NCI-H187 (cell line): ENCODE data around the gene STX16.

Experiments used
- DNase-seq, 2 experiments: peaks; one replicate each; lab custom pipeline; 2025; lab: John Stamatoyannopoulos, UW

STX16 gene

DNA sequence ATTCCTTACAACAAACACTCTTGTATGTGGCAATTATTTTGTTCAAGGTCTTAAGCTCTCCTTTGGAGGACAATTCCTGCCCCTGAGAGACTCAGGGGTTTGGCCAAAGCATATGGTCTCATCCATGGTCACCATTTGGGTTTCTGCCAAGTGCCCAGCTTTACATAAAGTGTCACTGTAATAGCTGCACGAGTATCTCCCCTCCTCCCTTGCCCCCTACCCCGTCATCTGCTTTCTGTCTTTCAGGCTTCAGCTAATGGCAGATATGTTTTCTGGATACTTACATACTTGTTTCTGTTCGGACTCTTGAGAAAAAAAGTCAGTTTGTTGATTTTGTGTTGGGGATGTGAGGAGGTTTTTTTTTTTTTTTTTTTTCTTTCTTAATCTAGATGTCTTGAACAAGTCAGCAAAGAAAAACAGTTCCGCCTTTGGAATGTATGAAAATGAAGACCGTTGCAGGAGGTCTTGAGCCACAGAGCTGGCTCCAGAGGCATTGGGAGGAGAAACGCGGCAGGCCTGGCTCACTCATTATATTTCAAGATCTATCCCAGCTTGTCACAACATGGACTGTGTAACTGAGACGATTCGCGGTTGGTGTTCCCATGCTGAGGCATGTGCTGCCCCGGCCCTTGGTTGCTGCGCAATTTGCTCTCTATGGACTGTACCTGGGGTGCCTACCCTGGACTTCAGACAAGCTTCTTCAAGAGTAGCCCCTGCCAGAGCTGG, 32.6 kb upstream of the STX16 start:
- DNase-seq: no peak

- DNase-seq: no peak
Measured at GRCh38 chr20:58619077-58619863, 31.8 kb upstream of the STX16 start.

DNA sequence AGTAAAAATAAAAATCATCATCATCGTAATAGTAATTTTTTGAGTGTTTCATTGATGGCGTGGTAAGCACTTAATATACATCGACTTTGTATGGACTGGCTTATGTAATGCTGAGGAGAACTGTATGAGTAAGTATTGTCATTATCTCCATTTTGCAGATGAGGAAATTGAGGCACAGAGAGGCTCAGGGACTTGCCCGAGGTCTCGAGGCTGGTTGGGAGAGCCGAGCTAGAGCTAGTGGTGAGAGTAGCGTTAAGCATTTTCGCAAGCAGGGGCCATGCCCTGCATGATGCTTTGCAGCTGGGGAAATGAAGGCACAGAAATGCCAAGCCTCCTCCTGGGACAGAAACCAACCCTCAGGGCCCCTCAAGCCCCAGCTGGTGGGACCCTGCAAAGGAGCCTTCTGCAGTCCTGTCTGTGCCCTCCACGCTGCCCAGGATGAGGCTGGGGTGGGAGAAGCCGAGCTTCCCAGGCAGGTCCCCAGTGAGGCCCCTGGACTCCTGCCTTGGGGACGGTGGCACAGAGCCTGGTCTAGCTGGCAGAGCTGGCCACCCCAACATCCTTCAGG, 31.1 kb upstream of the STX16 start:
- DNase-seq: no peak

DNA sequence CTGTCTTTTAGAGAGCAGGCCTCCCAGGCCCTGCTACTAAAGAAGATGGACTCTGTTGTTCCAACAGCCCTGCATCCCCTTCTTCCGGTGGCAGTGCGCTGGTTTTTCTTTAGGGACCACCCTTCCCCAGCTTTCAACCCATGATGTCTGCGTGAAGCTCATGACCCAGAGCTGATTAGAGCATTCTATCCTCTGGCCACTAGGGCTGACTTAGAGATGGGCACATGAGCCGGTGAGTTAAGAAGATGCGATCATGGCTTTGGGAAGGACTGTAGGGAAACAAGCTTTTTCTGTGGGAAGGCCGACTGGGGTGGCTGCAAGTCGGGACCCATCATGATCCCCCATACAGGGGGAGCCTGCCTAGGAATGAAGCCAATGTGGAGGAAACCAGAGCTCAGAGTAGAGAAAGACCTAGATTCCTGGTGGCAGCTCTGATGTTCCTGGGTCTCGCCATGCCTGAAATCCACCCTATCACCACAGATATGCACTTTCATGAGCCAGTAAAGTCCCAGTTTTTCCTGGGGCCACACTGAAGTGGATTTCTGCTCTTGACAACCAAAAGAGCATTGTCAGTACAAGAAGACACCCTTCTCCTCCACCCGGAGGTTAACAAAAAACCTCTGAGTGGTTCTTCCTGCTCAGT, 29.1 kb upstream of the STX16 start:
- no peak for DNase-seq

DNA sequence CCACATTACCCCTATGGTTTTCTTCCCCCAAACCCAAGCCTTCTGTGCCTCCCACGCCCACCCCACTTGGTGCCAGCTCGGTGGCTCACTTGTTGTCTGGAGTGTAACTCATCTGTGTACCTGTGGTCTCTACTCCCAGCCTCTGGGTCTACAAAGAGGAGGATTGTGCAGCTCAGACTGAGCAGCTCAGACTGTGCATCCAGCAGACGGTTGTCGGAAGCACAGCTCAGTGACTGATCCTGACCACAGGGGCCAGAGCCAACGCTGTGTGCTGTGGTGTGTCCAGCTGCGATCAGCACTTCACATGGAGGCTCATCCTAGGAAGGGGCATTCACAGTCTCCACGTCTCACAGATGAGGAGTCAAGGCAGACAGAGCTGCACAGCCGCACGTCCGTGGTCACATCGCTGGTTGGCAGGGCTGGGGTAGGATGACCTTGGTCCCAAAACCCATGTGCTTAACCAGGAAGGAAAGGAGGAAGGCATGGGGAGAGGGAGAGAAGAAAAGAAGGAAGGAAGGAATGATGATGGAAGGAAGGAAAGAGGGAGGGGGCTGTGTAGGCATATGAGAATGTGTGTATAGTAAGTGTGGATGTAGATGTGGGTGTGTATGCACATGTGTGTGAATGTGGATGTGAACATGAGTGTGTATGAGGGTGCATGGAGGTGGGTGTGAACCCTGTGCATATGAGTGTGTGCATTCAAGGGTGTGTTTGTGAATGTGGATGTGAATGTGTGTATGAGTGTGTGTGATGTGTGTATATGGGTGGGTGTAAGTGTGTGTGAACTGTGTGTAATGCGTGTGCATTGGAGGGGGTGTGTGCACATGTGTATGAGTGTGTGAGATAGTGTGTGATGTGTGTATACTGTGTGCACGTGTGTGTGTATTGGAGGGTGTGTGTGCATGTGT, 28.2 kb upstream of the STX16 start:
- no peak for DNase-seq

GRCh38 chr20:58623579-58624473, 27.3 kb upstream of the STX16 start:
- DNase-seq: no peak

- DNase-seq: no peak
Measured at GRCh38 chr20:58624687-58625086, 26.4 kb upstream of the STX16 start.

- no peak for DNase-seq
Measured at GRCh38 chr20:58625585-58625984, 25.5 kb upstream of the STX16 start.

- DNase-seq: no peak
Measured at GRCh38 chr20:58626051-58626450, 25.0 kb upstream of the STX16 start.

DNA sequence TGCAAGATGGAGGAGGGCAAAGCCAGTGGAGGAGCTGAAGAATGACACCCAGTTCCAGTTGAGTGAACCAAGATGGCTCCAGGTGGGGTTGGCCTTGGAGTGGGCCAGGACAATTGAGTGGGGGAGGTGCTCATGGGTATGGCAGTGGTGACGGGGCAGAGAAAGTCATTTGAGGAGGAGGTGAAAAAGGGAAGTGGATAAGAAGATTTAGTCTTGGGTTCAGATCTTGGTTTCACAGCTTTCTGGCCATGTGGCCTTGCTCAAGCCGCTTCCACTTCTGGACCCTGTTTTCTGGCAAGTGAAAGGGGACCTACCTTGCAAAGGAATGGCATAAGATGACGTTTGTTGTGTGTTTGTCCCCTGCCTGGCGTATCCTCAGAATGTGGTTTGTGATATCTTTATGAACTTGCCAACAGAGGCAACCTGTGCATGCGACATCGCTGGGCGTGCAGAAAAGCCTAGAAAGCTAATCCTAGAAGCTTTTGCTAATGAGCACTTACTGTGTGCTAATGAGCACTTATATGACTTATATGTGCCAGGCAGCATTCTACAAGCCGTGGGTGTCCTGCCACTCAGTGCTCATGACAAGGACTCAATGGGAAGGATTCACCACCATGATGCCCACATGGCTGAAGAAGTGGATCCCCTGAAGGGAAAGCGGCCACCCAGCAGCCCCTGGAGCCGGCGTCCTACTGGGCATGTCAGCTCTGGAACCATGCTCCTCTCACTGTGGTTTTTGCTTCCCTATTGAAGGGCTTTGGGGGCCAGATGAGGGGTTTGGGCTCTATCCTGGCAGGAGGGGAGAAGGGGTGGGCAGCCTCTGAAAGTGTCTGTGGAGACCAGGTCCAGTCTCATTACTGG, 23.6 kb upstream of the STX16 start:
- DNase-seq: no peak

DNA sequence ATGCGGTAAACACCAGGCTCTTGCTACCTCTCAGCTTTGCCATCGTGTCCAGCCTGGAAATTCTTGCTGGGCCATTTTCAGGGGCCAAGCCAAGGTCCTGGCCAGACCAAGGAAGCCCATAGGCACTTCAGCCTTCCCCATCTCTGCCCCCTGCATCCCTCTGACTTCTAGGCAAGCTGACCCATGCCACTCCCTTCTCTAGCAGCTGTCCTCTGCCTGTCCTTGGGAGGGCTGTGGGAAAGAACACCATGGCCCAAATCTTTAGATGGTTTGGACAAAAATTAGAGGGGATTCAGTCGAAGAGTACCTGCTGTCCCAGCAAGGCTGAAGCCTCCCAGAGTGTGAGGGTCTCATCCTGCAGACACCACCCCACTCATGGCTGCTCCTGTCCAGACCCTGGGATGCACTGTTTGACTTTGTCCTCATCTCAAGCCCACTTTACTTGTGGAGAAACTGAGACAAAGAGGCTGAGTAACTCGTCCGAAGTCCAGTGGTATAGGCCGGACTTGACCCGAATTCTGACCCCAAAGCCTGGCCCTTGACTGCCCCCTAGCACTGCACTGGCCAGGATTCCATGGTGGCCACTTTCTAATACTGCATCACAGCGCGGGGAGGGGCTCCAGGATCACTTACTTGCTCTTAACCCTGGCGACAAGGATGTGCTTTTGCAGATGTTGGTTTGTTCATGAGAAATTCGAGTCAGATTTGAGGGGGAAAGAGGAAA, 22.4 kb upstream of the STX16 start:
- no peak for DNase-seq

DNA sequence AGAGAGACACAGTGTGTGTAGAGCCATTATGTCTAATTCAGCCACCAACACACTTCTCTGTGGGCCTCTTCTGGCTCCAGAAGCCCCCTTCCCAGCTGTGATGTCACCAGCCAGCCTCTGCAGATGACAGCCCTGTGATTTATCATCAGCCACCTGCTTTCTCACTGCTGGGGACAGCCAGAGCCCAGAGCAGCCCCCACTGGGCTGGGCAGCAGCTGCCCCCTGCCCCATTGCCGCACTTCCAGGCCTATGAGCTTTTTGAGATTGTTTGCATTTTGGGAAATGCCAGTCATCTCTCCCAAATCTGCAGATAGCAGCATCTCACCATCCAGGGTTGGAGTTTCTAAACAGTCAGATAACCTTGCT, 21.9 kb upstream of the STX16 start:
- no peak for DNase-seq

DNA sequence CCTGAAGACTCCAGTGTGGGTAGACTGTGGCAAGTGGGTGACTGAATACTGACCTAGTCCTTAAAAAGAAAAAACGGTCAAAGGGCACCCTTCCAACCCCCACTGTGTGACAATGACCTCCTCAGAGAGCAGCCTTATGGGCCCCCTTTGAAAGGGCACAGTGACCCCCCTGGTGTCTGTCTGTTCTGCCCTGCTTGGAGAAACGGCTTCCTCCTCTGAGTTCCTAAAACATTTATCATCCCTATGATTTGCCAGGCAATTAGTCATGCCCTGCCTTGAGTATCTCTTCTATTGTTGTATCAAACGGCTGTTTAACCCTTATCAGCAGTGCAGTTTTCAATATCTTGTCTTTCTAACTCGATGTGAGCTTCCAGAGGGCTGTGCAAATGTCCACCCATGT, 21.0 kb upstream of the STX16 start:
- no peak for DNase-seq

DNA sequence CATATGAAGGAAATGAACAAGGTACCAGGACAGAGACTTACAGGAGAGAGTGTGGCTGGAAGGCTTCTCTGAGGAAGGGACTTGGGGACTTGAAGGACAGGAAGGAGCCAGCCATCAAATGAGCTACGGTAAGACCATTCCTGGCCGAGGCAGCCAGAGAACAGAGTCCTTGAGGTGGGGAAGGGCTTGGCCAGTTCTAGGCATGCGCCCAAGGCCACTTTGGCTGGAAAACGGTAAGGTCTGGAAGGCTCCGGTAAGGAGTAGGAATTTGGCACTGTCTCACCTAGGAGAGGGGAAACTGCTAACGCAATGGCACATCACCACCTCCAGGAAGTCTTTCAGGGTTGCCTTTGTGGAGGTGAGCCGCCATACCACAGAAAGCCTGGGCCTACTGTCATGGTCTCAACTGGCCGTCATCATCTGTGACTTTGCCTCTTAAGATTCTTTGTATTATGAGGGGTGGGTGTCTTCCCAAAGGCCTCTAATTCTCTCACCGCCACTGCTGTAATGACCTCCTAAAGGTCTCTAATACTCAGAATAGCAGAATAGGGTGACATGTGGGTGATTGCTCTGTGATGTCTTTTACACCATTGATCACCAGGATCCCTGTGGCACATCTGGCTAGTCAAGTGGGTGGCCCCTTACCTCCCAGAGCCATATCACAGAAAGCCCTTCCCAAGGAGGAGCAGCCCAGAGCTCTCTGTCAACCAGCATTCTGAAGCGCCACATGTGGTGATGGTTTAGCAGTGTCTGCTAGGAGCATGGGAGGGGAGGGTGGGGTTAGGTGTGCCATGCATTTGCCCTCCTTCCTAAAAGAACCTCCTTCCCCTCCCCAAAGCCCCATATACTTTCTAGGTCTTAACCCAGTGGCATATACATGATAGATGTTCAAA, 17.7 kb upstream of the STX16 start:
- DNase-seq: no peak

DNA sequence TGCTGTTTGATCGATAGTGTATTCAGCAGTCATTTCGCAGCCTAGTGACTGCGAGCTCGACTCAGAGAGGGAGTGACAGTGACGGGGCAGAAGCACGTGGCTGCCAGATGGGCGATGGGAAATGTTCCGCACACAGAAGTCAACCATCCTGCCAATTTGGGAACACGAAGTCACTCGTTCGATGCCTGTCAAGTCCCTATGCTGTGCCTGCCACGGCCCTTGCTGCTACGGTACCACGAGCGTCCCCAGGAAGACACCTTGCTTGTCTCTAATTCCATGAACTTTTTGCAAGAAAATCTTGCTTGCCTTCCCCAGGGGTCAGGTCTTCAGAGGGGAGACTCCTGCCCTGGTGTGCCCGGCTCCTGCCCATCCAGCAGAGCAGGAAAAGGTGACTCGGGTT, 17.0 kb upstream of the STX16 start:
- no peak for DNase-seq

DNA sequence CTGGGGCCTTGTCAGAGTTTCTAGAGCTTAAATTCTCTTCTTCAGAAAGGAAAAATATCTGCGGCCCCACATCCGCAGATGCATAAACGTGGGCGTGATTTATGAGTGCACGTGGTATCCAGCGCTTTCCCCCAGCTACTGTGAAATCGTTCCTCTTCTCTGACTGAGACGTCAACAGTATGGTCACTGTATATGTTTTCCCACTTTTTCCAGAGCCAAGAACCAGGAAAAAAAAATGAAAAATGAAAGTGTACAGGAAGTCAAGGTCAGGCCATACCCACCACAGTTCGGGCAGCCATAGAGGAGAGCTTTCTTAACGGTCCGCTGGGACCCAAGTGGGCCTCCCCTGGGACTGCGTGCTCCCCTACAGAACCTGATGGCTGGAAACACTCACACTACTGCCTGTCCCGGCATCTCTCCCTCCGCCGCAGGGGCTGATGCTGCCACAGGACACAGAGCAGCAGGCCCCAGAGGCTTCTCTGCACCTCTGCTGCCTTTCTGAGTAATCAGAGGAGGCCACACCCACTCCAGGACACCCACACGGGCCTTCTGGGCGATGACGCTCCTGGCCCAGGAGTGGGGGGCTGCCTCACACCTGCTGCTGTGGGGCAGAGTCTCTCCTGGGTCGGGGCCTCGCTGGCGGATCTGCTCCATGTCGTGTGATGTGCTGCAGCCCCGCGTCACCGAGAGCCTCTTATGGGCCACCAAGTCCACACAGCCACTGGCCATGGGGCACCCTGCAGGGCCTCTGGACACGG, 16.4 kb upstream of the STX16 start:
- peak in 1 of 2 experiments; percentile 10 for DNase-seq

GRCh38 chr20:58635279-58635665, 15.8 kb upstream of the STX16 start:
- no peak for DNase-seq
